Measurements from ENCODE around the gene CLASP1. TPM values are rescaled to one million over a fixed set of nuclear protein-coding genes. Genes with fewer than 3 reads are reported as not detected.

Gene CLASP1
- total RNA-seq, 1 experiment from 2014 or later = 45.9 TPM

GRCh38 chr2:121343191-121343590, 306.1 kb downstream of the CLASP1 start:
- Histone ChIP-seq H3K56ac (ENCODE audit: insufficient read length, low read depth, low read length) (no peak overlapping the region), H2AFZ (ENCODE audit: low read length) (no peak overlapping the region), H3K9me3 (ENCODE audit: control insufficient read depth, low read depth, low read length) (no peaks in the 10 kb centered on the region), H2BK12ac (ENCODE audit: insufficient read length, low read depth, low read length) (no peak overlapping the region), H4K8ac (replicated peaks; ENCODE audit: insufficient read length, low read depth, low read length) (no peak overlapping the region), H3K4me2 (ENCODE audit: insufficient read depth, insufficient read length, low read length) (no peak overlapping the region), H2BK120ac (ENCODE audit: low read depth, low read length, poor library complexity, severe bottlenecking) (no peak overlapping the region), H3K23me2 (ENCODE audit: insufficient read length, low read depth, low read length, poor library complexity, severe bottlenecking) (no peaks in the 10 kb centered on the region), H4K5ac (ENCODE audit: insufficient read length, low read depth, low read length) (no peak overlapping the region), H3K23ac (ENCODE audit: insufficient read length, low read depth, low read length) (no peak overlapping the region), H3K27me3 (ENCODE audit: insufficient read depth, low read length) (no peaks in the 10 kb centered on the region), H3K27ac (ENCODE audit: insufficient read length, low read depth, low read length) (no peak overlapping the region), H3K18ac (ENCODE audit: insufficient read length, low read depth, low read length) (no peak overlapping the region), H2BK15ac (ENCODE audit: low read depth, low read length) (no peak overlapping the region), H4K91ac (ENCODE audit: insufficient read length, low read depth, low read length) (no peak overlapping the region), H3K79me1 (ENCODE audit: insufficient read depth, low read depth, low read length, poor library complexity, severe bottlenecking) (no peaks in the 10 kb centered on the region), H3K14ac (ENCODE audit: insufficient read depth, low read length) (no peak overlapping the region), H3K79me2 (ENCODE audit: insufficient read depth, low read length) (no peaks in the 10 kb centered on the region), H4K20me1 (ENCODE audit: control insufficient read depth, insufficient read depth, insufficient read length) (no peaks in the 10 kb centered on the region), H2BK5ac (ENCODE audit: insufficient read length, low read length) (no peak overlapping the region), H3K4ac (ENCODE audit: low read depth, low read length) (no peak overlapping the region), H3K4me1 (ENCODE audit: insufficient read depth, low read length) (no peaks in the 10 kb centered on the region), H2AK5ac (ENCODE audit: insufficient read length, low read length) (no peak overlapping the region), H2BK20ac (ENCODE audit: low read depth, low read length, poor library complexity, severe bottlenecking) (no peak overlapping the region), H3K9ac (ENCODE audit: extremely low read depth, insufficient read length, low read length) (no peak overlapping the region), H3T11ph (ENCODE audit: low read length) (no peak overlapping the region)
- H3K4me3 Mint-ChIP-seq = no peak overlapping the region
- no peak for DNase-seq
- no CpG with 5 or more reads among the region's 2 CpGs for WGBS (ENCODE audit: extremely low coverage, insufficient read length, low lambda C conversion rate)
- TF ChIP-seq CTCF (conservative IDR thresholded peaks at IDR 0.05) = no peak
- no peak overlapping the region for H3K27ac Mint-ChIP-seq
- H3K4me1 Mint-ChIP-seq = peaks cover 3 to 8% of the 10 kb centered on the region in 2 experiments
- H3K27me3 Mint-ChIP-seq (ENCODE audit: low read depth) = no peaks in the 10 kb centered on the region
- peaks cover 25 to 74% (median 65%) of the 10 kb centered on the region in 3 experiments; a peak in 6 of 7 replicates for H3K36me3 Mint-ChIP-seq (ENCODE audit: insufficient read depth in 1 of 3, low read depth in 3 of 3)
- H3K9me3 Mint-ChIP-seq = no peaks in the 10 kb centered on the region

All from H9 (cell line).